GM12865 (cell line): ENCODE data around the gene GPR52.

Experiments
- DNase-seq: peaks from one replicate; pipeline ENCODE4 v3.0.0; 2010; ENCODE audit warnings: low read depth
- H3K4me3 ChIP-seq: 2 replicates; pipeline ENCODE4 v1.5.1; 2011; ENCODE audit warnings: mild to moderate bottlenecking, low read depth, low read length, control low read depth
- CTCF ChIP-seq: IDR thresholded peaks from 2 replicates; pipeline ENCODE4 v1.5.1; 2011; ENCODE audit warnings: low read length, control low read depth, low read depth, inconsistent platforms; ENCODE audit not compliant: insufficient read depth; ENCODE audit errors: missing control alignments

The GPR52 gene

GRCh38 chr1:174451408-174451807 lies 3.6 kb downstream of the GPR52 start:
- no peak for DNase-seq
- TF ChIP-seq CTCF: no peak
- no peak overlapping the region for H3K4me3 ChIP-seq

- no peak for DNase-seq
- TF ChIP-seq CTCF: no peak
- no peak overlapping the region for H3K4me3 ChIP-seq
Measured at GRCh38 chr1:174465855-174466254, 18.1 kb downstream of the GPR52 start.

- no peak for DNase-seq
- TF ChIP-seq CTCF: no peak
- no peak overlapping the region for H3K4me3 ChIP-seq
Measured at GRCh38 chr1:174466607-174467006, 18.8 kb downstream of the GPR52 start.

- H3K4me3 ChIP-seq: no peak overlapping the region
- TF ChIP-seq CTCF: no peak
- no peak for DNase-seq
Measured at GRCh38 chr1:174469052-174469451, 21.3 kb downstream of the GPR52 start.

- no peak for TF ChIP-seq CTCF
- H3K4me3 ChIP-seq: no peak overlapping the region
- DNase-seq: no peak
Measured at GRCh38 chr1:174469687-174470086, 21.9 kb downstream of the GPR52 start.

GRCh38 chr1:174479281-174479680 lies 31.5 kb downstream of the GPR52 start:
- no peak overlapping the region for H3K4me3 ChIP-seq
- TF ChIP-seq CTCF: no peak
- DNase-seq: no peak

GRCh38 chr1:174480324-174480723 lies 32.6 kb downstream of the GPR52 start:
- H3K4me3 ChIP-seq: no peak overlapping the region
- no peak for TF ChIP-seq CTCF
- DNase-seq: no peak
